Renal pelvis (tissue), 3 donors: ENCODE data around the gene DNAL1. TPM values are rescaled to one million over a fixed set of nuclear protein-coding genes. Genes with fewer than 3 reads are reported as not detected.

Experiments
- polyA plus RNA-seq, 3 donors: library from polyadenylated mRNA; unstranded; fragments of 120-200 nt; gene quantifications; one replicate each; pipeline ENCODE4 v1.2.1, GENCODE V29; 2013; ENCODE audit not compliant: insufficient read length in 3 of 3

Gene DNAL1
- polyA plus RNA-seq, 3 donors: 16.5 to 22.5 (median 21.8) TPM

Other genes with a start within 250 kb of the DNAL1 start
- gene NUMB, start 186.4 kb upstream of the DNAL1 start, polyA plus RNA-seq: 100 to 1,000 TPM in 2 of 3 donors, 10 to 100 TPM in 1; 76.6 to 127 (median 104) TPM
- 10 to 100 TPM; 11.3 to 12.8 (median 11.6) TPM for gene RIOX1, start 154.1 kb upstream of the DNAL1 start, polyA plus RNA-seq
- 10 to 100 TPM; 10.4 to 13.9 (median 12.1) TPM for gene ACOT1, start 107.8 kb upstream of the DNAL1 start, polyA plus RNA-seq
- 1 to 10 TPM; 1.5 to 4.3 (median 2.8) TPM for gene HEATR4, start 86.0 kb upstream of the DNAL1 start, polyA plus RNA-seq
- 10 to 100 TPM; 58.2 to 81.2 (median 69.6) TPM for gene ACOT2, start 75.8 kb upstream of the DNAL1 start, polyA plus RNA-seq
- 1 to 10 TPM; 3.5 to 4.2 (median 4.0) TPM for gene ACOT4, start 53.1 kb upstream of the DNAL1 start, polyA plus RNA-seq
- gene ACOT6, start 32.5 kb upstream of the DNAL1 start, polyA plus RNA-seq: under 1 TPM; 0.19 to 0.38 (median 0.33) TPM
- gene PNMA1, start 69.4 kb downstream of the DNAL1 start, polyA plus RNA-seq: 10 to 100 TPM; 85.6 to 97.2 (median 86.4) TPM
- 10 to 100 TPM; 13.4 to 37.4 (median 19.4) TPM for gene PTGR2, start 206.8 kb downstream of the DNAL1 start, polyA plus RNA-seq
- gene ZNF410, start 241.9 kb downstream of the DNAL1 start, polyA plus RNA-seq: 10 to 100 TPM; 53.3 to 68.1 (median 56.1) TPM